Kasumi-1 (cell line): ENCODE measurements around the gene TMEM14C.
"Not testable (repeated sequence)": the region's sequence is repeated elsewhere in the genome, so short reads cannot be mapped to it uniquely, and the experiment has no call there.

Experiments used
- DNase-seq, 2 experiments: peaks; one replicate each; lab custom pipeline; 2025; lab: John Stamatoyannopoulos, UW

The TMEM14C gene

DNA sequence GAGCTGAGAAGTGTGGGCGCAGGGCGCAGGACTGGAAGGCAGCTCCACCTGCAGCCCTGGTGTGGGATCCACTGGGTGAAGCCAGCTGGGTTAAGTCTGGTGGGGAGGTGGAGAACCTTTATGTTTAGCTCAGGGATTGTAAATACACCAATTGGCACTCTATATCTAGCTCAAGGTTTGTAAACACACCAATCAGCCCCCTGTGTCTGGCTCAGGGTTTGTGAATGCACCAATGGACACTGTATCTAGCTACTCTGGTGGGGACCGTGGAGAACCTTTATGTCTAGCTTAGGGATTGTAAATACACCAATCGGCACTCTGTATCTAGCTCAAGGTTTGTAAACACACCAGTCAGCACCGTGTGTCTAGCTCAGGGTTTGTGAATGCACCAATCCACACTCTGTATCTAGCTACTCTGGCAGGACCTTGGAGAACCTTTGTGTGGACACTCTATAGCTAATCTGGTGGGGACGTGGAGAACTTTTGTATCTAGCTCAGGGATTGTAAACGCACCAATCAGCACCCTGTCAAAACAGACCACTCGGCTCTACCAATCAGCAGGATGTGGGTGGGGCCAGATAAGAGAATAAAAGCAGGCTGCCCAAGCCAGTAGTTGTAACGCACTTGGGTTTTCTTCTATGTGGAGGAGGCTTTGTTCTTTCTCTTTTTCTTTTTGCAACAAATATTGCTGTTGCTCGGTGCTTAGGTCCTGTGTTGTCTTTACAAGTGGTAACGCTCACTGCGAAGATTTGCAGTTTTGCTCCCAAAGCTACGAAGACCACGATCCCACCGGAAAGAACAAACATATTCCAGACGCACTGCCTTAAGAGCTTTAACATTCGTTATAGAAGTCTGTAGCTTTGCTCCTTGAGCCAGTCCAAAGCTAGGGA, 1.7 kb upstream of the TMEM14C start:
- peak; percentile 52 to 53 for DNase-seq

GRCh38 chr6:10721850-10722569, 860 bp upstream of the TMEM14C start:
- DNase-seq, result no peak

DNA sequence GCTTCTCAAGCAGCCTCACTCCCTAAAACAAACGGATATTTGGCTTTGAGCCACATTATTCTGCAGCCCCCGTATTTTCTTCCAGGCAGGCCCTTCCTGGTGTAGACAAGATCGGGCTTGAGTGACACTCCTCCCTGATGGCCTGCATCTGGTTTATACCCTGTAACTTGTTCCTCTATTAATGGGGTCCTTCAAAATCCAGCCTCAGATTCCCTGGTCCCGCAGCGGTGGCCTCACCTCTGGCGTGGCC, 375 bp upstream of the TMEM14C start:
- DNase-seq, result peak in 1 of 2 experiments; percentile 40

- DNase-seq, result no peak
These were observed 654 bp downstream of the TMEM14C start for GRCh38 chr6:10723567-10723881.

GRCh38 chr6:10725044-10725443, 2.2 kb downstream of the TMEM14C start:
- no peak for DNase-seq

DNA sequence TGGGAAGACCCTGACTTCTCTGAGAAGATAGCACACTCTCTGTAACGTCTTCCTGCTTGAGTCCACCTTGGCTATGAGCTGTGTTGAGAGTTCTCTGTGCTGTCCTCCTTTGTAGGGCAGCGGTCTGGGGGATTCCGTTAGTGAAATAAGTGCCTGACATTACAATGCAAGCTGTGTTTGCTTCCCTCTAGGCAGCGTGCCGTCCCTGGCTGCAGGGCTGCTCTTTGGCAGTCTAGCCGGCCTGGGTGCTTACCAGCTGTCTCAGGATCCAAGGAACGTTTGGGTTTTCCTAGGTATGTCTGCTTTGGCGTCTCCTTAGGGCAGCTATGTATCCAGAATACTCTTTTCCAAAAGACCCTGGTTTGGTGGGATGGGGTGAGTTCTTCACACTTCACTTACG, 2.8 kb downstream of the TMEM14C start:
- DNase-seq, result no peak

GRCh38 chr6:10730254-10730653, 7.4 kb downstream of the TMEM14C start:
- DNase-seq, result peak; percentile 72 to 86

- DNase-seq, result no peak
These were observed 10.4 kb downstream of the TMEM14C start for GRCh38 chr6:10733151-10733715.

DNA sequence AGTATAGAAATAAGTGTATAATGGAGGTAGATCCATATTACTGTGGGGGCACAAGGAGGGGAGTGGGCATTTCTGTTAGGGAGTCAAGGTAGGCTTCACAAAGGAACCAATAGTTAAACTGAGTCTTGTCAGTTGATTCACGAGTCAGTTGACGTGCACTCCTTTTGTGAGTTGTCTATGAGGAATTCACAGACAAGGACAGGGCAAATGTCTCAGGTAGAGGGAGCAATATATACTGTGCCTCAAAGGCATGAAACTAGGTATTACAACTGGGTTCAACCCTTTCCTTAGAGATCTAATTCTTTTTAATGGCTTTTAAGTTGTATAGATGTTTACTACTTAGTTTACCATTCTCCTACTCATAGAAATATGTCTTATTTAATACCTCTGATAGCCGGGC, 11.0 kb downstream of the TMEM14C start:
- DNase-seq, result no peak

GRCh38 chr6:10736731-10737130, 13.9 kb downstream of the TMEM14C start:
- no peak for DNase-seq

GRCh38 chr6:10740061-10740460, 17.2 kb downstream of the TMEM14C start:
- no peak for DNase-seq

DNA sequence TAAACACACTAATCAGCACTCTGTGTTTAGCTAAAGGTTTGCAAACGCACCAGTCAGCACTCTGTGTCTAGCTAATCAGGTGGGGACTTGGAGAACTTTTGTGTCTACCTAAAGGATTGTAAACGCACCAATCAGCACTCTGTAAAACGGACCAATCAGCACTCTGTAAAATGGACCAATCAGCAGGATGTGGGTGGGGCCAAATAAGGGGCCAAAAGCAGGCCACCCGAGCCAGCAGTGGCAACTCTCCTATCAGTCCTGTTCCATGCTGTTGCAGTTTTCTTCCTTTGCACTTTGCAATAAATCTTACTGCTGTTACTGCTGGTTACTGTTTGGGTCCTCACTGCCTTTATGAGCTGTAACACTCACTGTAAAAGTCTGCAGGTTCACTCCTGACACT, 18.8 kb downstream of the TMEM14C start:
- not testable (repeated sequence) for DNase-seq

- no peak for DNase-seq
These were observed 19.4 kb downstream of the TMEM14C start for GRCh38 chr6:10742251-10742650.

DNA sequence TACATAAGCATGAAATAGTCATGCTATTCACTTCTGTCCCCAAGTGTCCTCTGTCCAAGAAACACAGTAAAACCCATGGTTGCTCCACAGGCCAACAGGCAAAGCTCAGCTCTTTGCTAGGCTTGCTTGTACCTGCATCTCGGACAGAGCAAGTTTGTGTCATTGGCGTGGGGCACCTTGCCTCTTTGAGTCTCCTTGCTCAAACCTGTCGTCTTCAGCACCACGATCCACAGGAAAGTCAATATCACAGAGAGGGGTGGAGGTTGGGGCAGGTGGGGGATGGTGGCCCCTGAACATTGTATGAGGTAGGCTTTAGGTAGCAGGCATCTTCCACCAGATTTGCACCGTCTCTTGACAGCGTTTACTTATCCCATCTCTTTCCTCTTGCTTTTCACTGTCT, 20.6 kb downstream of the TMEM14C start:
- DNase-seq, result no peak

DNA sequence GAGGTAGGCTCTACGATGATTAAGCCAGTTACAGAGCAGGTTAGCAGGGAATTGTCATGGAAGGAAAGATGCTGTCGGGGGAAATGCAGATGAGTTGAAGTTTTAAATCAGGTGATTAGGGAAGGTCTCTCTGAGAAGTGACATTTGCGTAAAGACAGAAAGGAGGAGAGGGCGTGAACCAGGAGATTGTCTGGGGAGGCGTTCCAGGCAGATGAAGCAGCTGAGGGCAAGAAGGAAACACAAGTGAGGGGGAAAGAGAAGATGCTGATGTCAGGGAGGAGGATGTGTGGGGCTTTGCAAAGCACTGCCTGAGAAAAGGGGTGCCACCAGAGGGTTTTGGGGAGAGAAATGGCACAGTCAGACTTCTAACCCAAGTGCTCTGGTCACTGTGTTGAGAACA, 22.2 kb downstream of the TMEM14C start:
- DNase-seq, result no peak

- no peak for DNase-seq
These were observed 24.0 kb downstream of the TMEM14C start for GRCh38 chr6:10746915-10747250.

DNA sequence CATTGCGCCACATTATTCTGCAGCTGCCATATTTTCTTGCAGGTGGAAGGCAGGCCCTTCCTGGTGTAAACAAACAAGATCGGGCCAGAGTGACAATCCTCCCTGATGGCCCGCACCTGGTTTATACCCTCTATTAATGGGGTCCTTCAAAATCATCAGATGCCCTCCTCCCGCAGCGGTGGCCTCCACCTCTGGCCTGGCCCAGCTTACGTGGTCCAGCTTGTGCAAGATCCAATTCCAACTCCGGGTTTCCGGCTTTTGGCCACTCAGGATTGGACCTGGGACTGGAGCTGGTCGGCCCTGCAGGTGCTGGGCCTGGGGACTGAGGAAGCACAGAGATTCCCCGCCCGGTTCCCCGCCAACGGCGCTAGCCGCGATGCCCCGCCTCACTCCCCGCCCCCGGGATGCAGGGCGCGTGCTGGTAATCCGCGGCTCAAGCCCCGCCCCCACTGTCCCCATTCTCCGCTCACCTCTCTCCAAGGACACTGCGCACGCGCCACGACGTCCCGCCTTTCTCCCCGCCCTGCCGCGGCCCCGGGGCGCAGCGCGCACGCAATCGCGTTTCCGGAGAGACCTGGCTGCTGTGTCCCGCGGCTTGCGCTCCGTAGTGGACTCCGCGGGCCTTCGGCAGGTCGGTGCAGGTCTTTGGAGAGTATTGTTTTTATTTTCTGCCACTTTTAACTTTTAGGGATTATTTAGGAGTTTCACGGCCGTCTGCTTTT, 24.5 kb downstream of the TMEM14C start, which contains the start of gene TMEM14B:
Gene TMEM14B, plus strand, starts transcription at position 555 of the 722 bp plus-strand sequence. CDS start 1,441 bp downstream, outside the sequence.
- peak; percentile 97 for DNase-seq

DNA sequence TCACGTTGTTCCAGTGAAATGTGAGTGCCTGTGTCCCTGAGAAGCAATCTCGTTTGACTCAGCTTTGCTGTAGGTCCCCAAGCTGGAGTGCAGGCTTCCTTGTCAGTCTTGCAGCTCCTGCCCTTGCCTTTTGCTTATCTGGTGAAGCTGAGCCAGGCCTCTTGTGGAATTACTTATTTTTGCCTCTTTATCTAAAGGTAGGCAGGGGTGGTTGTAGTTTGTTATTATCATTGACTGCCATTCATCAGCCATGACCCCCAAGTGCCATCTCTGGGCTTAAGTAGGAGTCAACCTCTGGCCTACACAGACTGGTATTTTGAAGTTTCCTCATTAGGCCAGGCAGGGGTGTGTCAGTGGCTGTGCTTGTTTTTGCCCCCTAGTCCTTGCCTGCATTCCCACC, 26.9 kb downstream of the TMEM14C start:
- no peak for DNase-seq

DNA sequence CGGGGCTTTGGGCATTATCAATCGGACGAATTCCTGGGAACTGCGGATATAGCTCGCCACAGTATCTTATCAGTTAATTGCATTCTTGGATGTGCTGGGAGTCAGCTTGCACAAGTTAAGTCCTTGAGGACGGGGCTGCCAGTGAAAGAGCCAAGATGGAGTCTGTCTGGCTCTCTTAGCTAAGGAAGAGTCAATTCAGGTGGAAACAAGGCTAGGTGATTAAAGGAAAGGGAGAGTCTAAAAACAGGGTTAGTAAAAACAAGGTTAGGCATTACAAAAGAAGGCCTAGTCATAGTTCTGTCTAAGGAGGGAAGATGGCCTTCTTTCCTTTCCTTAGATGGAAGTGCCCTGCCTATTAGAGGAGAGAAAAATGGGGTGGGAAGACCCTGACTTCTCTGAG, 27.7 kb downstream of the TMEM14C start:
- not testable (repeated sequence) for DNase-seq

- not testable (repeated sequence) for DNase-seq
These were observed 28.9 kb downstream of the TMEM14C start for GRCh38 chr6:10751757-10752156.

GRCh38 chr6:10756085-10756484, 33.2 kb downstream of the TMEM14C start:
- no peak for DNase-seq

DNA sequence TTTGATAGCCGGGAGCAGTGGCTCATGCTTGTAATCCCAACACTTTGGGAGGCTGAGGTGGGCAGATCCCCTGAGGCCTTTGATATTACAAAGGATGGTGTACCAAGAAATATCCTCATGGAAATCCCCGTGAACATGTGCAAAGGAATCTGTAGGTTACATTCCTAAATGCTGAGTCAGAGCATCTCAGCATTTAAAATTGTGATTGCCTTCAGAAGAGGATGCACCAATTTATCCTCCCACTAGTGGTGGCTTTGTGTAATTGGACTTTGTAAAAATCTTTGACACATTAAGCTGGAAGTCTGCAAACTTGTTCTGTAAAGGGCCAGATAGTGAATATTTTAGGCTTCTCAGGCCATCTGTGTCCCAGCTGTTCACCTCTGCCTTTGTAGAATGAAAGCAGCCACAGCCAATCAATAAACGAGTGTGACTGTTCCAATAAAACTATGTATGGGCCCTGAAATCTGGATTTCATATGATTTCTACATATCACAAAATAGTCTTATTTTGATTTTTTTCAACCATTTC, 36.5 kb downstream of the TMEM14C start:
- DNase-seq, result peak; percentile 55 to 67
